ENCODE data around the gene NAE1. TPM values are rescaled to one million over a fixed set of nuclear protein-coding genes. Genes with fewer than 3 reads are reported as not detected.
A peak's percentile ranks its signal among the peaks of the same experiment; 100 is the strongest.

The NAE1 gene
- polyA plus RNA-seq, 2 of the 4 experiments (the other 2 are of a cell fraction) = 96.2 to 132 TPM

GRCh38 chr16:66830422-66831404, at the start of gene NAE1 (continued):
- no peak for TF ChIP-seq CHD2 (IDR thresholded peaks at IDR 0.05; ENCODE audit: low read length, partially characterized antibody)
- TF ChIP-seq POLR2A (IDR thresholded peaks at IDR 0.05; ENCODE audit: low read length) = peak; percentile 90
- no peak for TF ChIP-seq MAFK (IDR thresholded peaks at IDR 0.05; ENCODE audit: partially characterized antibody)
- peak; percentile 98 for TF ChIP-seq HDAC2 (IDR thresholded peaks at IDR 0.05)
- no peak for TF ChIP-seq HOXB13 (CRISPR knock-in tag; IDR thresholded peaks at IDR 0.05; ENCODE audit: low read depth)
- no peak for TF ChIP-seq ATOH8 (CRISPR knock-in tag; IDR thresholded peaks at IDR 0.05; ENCODE audit: low read depth)
- TF ChIP-seq CHD4 (IDR thresholded peaks at IDR 0.05; ENCODE audit: borderline replicate concordance) = peak; percentile 99
- TF ChIP-seq NFE2L2 (conservative IDR thresholded peaks at IDR 0.05; ENCODE audit: low read length) = no peak
- no peak for TF ChIP-seq MAZ (IDR thresholded peaks at IDR 0.05; ENCODE audit: borderline replicate concordance, low read depth, low read length)

- FAIRE-seq (no peak), ATAC-seq (no peak), DNase-seq (ENCODE audit: low read depth in 1 of 2, low spot score in 1 of 2) (no peak)
- TF ChIP-seq PHF8 (IDR thresholded peaks at IDR 0.05; ENCODE audit: borderline replicate concordance, low read depth) (no peak), GATA3 (IDR thresholded peaks at IDR 0.05; ENCODE audit: borderline replicate concordance) (no peak), EHMT2 (IDR thresholded peaks at IDR 0.05; ENCODE audit: low read depth) (no peak), POLR2AphosphoS2 (conservative IDR thresholded peaks at IDR 0.05; ENCODE audit: low read length) (no peak), TFCP2L1 (CRISPR knock-in tag; IDR thresholded peaks at IDR 0.05) (no peak), REST (IDR thresholded peaks at IDR 0.05) (no peak), SMC3 (IDR thresholded peaks at IDR 0.05) (no peak), TP53 (CRISPR knock-in tag; IDR thresholded peaks at IDR 0.05) (no peak), SREBF2 (IDR thresholded peaks at IDR 0.05) (no peak), HES2 (IDR thresholded peaks at IDR 0.05) (no peak), EP300 (IDR thresholded peaks at IDR 0.05) (no peak), MAFK (IDR thresholded peaks at IDR 0.05; ENCODE audit: partially characterized antibody) (no peak), NPAS2 (CRISPR knock-in tag; IDR thresholded peaks at IDR 0.05; ENCODE audit: borderline replicate concordance) (no peak), BCL3 (IDR thresholded peaks at IDR 0.05) (no peak)
- no peak overlapping the region for H3K27ac ChIP-seq
- H3K4me3 ChIP-seq = no peak overlapping the region
- 67% methylated on average over 5 of the region's 5 CpGs for WGBS (ENCODE audit: missing lambda C conversion rate)
- H3K4me2 ChIP-seq = no peak overlapping the region
- no peaks in the 10 kb centered on the region for H3K9me3 ChIP-seq
- H3K4me1 ChIP-seq = peaks cover 6% of the 10 kb centered on the region; the same call in 1 of the 3 replicates
- ChIA-PET CTCF (interaction anchor here (1.0 to 2.1 kb wide), 5 partner anchors 10 to 47 kb away, joined by 3 to 15 read pairs (median 4); partner anchors contain the start of gene NAE1), POLR2A (no interaction called here)
Measured at GRCh38 chr16:66878067-66878466, 47.3 kb upstream of the NAE1 start.
